Skin epidermis (tissue), 12 donors: ENCODE data around the gene TP53BP1.
"Not testable (repeated sequence)": the region's sequence is repeated elsewhere in the genome, so short reads cannot be mapped to it uniquely, and the experiment has no call there.

Source experiments
- H3K27ac ChIP-seq, 21 experiments: fragments of 200-600 bp; sonication (generic) in 11 of 21; one replicate each; pipeline ENCODE4 v1.5.0; 2020; ENCODE audit warnings: mild to moderate bottlenecking in 3 of 21, inconsistent platforms in 2 of 21, moderate library complexity in 2 of 21
- H3K4me3 ChIP-seq, 7 experiments: fragments of 200-600 bp; sonication (generic) in 2 of 7; one replicate each; pipeline ENCODE4 v1.5.0; 2020; ENCODE audit warnings: inconsistent platforms in 2 of 7, mild to moderate bottlenecking in 2 of 7, moderate library complexity in 1 of 7

TP53BP1 gene

DNA sequence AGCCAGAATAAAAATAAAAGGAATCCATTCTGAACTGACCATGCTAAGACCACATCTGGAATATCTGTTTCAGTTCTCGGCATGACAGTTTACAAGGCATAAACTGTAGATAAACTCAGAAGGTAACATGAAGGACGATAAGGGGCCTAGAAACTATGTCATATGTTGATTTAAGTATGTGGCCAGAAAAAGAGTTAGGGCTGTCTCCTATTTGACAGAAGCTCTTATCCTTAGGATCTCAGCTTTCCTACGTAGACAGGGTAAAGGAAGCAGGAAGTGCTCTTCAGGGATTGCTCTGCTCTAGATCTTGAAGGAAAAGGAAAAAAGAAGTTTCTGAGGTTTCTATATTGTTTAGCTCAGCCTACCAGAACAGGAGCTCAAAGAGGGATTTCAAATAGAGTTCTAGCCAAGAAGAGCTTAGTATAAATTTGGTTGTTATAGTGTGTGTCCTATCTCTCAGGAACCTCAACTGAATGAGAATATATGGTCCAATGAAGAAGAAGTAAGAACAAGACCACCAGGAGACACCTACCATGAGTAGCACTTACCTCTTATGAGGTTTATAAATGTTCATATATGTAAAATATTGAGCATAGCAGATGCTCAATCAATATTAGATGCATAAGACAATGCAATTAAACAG, 59.2 kb downstream of the TP53BP1 start:
- Histone ChIP-seq H3K4me3 (no peak overlapping the region), H3K27ac (no peak overlapping the region)

DNA sequence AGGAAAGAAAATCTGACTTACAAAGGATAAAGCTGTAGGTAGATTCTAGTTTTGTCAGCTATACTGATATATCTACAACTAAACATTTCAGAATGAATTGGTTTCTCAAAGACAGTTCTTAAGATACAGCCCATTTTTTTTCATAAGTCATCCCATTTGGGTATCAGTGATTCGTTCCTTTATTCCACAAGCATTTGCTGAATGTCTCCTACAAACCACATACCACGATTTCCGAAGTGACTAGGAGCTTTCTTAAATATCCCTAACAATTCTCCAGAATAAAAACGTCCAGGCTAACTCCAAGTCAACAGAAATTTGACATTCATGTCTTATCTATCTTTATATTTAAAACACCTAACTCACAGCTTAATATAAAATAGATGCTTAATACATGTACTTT, 59.8 kb downstream of the TP53BP1 start:
- H3K4me3 ChIP-seq: no peak overlapping the region
- no peak overlapping the region for H3K27ac ChIP-seq

DNA sequence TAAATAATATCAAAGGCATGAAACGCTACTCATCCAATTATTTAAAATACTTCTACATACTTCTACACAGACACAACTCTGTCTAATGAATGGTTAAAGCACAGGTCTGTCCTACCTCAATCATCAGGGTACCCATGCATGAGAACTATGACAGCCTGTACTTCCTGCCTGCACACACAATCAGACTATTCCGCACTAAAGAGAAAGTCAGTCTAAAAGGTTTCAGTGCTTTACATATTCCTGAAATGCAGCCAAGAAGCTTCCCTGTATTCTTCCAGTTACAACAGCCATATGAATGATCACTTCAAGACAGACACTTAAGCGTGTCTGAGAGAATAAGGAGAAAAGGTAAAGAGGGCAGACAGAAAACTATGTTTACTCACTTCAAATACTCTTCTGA, 63.3 kb downstream of the TP53BP1 start:
- Histone ChIP-seq H3K27ac (no peak overlapping the region), H3K4me3 (no peak overlapping the region)

DNA sequence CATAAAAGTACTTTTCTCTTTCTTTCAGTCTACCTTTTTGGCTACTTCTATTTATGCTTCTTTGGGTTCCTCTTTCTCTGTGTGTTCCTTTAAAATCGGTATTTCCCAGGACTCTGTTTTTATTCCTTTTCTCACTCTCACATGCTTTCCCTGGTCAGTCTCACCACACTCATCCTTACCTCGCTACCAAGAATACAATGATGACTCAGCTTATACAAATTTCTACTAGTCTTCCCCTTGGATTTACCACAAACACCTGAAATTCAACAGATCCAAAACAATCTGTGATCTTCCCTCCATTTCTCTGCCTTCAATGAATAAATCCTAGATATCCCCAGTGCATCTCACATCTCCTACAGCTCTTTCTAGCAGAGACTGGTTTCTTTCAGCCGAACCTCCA, 69.2 kb downstream of the TP53BP1 start:
- Histone ChIP-seq H3K27ac (no peak overlapping the region), H3K4me3 (no peak overlapping the region)

DNA sequence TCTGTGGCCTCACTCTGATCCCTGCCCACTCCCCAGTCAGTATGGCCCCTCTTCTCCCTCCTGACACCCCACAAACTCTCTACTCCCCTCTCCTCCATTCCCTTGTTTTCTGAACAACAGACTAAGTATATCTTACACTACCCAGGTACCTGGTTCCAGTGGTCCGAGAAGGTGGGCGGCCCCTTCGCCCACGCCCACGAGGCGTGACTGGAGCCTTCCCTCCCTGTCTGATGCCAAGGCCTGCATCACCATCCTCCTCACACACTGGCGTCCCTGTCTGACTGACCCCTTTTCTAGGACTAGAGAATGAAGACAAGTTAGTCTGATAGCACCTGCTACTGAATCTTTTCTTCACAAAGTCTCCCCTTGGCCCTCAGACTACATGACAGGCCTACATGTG, 72.1 kb downstream of the TP53BP1 start:
- no peak overlapping the region for H3K4me3 ChIP-seq
- H3K27ac ChIP-seq: no peak overlapping the region

DNA sequence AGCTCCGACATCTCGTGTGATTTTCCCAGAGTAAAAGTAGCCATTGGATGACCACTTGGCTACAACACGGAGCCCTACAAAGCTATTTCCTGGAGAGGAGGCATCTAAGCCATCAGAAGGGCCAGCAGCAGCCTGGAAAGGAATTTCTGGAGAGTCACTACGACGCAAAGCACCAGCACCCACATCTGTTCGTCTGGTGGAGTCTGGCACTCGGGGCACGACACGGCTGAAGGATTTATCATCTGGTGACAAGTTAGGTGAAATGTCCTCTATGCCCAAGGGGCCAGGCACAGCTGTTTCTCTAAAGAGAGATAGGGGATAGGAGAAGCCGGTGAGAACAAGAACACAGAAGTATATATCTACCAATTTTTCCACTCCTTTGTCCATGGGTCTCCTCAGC, 72.5 kb downstream of the TP53BP1 start:
- Histone ChIP-seq H3K27ac (no peak overlapping the region), H3K4me3 (no peak overlapping the region)

DNA sequence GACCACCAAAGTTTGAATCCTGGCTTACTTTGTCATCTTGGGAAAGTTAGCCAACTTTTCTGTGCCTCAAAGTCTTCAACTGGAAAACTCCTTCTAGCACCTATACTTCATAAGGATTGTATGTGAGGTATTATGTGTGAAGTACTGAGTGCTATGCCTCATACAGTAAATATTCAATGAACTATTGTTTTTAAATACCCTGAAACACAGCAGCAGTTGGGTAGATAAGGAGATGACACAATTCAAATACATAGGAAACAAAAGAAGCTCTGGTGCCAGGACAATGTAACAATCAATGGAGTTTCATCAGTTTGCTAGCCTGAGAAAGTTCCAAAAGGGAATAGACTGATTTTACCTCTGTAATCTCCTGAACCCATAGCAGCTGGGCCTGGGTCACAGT, 78.8 kb downstream of the TP53BP1 start:
- Histone ChIP-seq H3K27ac (no peak overlapping the region), H3K4me3 (no peak overlapping the region)

DNA sequence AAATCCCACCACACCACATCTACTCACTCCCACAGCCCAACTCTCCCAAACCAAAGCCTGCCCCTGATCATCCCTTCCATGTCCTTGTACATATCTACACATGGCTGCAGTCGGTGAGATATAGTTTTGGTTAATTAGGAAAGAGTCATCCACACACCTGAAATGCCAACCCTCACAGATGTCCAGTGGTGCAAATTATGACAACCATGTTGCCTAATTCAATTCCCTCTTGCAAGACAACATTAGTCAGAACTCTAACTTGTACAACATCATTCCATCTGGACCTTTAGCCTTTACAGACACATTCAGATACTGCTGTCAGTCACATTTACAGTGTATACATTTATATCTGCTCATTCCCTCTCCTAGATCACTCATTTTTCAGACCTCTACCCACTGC, 80.9 kb downstream of the TP53BP1 start:
- H3K4me3 ChIP-seq: no peak overlapping the region
- no peak overlapping the region for H3K27ac ChIP-seq

DNA sequence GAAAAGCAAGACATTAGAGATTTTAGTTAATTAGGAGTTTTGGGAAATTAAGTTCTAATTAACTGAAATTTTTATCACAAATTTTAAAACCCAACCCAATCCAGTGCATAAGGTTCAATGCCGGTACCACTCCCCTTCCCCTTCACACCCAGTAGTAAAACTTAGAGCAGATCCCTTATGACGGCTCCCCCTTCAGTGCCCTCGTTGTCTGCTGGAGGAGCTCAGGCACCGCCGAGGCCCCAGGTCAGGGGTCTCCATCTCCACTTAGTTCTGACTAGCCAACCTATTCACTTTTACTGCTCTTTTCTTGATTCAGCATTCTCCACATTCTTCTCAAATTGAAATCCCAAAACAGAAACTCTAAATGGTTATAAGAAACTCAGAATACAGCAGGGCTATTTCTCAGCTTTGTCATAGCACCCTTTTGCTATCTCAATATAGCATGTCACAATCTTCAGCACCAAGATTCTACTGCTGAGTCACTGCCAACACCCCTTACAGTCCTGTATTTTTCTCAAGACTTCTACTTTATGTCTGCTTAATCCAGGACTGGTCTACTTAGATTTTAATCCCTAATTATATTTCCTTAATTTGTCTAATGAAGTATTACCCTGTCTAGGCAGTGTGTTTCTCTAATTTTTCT, 82.3 kb downstream of the TP53BP1 start:
- H3K4me3 ChIP-seq: no peak overlapping the region
- H3K27ac ChIP-seq: no peak overlapping the region

DNA sequence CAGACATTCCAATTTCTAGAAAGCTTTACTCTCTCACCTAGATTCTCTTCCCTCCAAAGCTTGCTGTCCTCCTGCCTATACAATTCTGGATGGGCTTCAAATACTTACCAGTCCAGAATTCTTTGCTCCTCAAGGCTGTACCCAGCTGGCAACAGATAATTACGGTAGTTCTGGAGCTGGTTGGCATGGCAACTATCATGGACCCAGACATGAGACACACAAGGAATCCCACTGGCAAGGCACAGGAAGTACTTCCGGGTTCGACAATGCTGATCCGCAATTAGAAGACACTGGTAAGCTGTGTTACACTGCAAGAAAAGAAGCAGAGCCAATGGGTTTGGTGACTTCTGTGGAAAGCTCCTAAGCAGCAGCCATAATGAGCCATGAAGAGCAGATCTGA, 84.2 kb downstream of the TP53BP1 start:
- Histone ChIP-seq H3K27ac (no peak overlapping the region), H3K4me3 (no peak overlapping the region)

DNA sequence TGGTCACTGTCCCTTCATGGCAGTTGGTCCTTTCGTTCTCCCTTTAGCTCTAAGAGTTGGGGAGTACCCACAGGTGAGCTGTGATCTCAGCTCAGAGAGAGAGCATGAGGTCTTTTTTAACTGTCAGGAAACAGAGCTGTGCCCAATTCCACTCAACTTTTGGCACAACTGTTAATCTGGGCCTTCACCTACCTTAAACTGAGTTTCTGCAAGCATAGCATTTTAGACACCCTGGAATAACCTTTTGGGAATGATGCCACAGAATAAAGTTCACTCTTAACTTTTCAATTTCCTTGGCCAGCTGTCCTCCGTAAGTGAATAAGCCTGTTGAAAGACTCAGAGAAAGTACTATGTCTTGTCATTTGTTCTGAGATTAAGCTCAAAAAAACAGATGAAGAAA, 86.1 kb downstream of the TP53BP1 start:
- Histone ChIP-seq H3K27ac (no peak overlapping the region), H3K4me3 (no peak overlapping the region)

DNA sequence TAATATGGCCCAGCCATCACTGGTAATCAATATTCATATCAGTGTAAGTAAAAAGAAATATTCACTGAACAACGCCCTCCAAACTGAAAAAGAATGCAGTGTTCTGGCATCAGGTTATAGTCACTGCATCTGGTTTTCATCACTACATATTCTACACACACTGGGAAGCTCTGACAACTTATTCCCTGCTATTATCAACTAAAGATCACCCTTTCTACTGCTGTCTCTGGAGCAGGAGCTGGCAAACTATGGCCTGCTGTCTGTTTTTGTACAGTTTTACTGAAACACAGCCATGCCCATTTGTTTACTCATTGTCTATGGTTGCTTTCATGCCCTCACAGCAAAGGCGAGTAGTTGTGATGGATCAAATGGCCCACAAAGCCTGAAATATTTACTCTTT, 86.8 kb downstream of the TP53BP1 start:
- no peak overlapping the region for H3K4me3 ChIP-seq
- H3K27ac ChIP-seq: no peak overlapping the region

DNA sequence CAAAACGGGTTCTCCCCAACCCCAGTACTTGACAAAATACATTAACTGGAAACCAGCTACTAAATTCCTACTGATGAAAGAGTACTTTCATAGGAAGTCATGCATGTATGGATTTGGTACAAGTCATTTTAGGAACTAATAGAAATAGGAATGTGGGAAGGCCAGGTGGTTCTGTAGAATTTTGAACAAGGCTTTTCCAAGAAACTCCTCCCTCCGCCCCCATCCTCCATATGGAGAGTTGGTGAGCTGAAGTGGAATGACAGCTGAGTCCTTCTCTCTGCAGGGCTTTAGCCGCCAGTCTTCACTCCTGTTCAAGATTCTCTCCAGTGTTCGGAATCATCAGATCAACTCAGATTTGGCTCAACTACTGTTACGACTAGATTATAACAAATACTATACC, 88.8 kb downstream of the TP53BP1 start:
- Histone ChIP-seq H3K27ac (no peak overlapping the region), H3K4me3 (no peak overlapping the region)

DNA sequence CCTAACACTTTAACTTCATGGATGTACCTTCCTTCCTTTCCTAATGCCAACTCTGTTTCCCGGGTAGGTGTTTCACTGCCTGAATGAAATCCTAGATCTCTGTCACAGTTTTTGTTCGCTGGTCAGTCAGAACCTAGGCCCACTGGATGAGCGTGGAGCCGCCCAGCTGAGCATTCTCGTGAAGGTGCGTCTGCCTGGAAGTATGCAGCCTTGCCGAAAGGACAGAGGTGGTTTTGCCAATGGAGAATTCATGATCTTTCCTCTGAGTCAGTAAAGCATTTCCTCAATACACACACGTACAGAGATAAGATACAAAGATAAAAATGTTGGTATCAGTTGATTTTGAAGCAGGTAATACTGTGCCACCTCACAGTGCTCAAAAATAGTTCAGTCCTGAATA, 89.3 kb downstream of the TP53BP1 start:
- Histone ChIP-seq H3K4me3 (no peak overlapping the region), H3K27ac (no peak overlapping the region)

DNA sequence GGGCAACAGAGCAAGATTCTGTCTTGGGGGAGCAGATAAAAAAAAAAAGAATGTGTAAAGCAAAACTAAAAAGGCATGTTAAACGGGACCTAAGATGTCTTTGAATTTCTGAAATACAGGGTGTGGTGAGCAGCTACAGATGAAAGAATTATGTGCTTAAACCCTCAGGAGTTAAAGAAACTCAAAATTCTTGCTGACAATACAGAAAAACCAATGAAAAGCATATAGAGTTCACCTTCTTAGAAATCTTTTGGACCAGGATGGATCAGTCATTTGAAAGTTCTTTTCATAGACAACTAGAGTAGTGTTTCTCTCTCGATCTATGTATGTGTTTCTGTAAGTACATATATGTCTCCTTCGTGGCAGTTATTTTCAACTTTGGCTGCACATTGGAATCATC, 90.7 kb downstream of the TP53BP1 start:
- Histone ChIP-seq H3K4me3 (no peak overlapping the region), H3K27ac (no peak overlapping the region)

DNA sequence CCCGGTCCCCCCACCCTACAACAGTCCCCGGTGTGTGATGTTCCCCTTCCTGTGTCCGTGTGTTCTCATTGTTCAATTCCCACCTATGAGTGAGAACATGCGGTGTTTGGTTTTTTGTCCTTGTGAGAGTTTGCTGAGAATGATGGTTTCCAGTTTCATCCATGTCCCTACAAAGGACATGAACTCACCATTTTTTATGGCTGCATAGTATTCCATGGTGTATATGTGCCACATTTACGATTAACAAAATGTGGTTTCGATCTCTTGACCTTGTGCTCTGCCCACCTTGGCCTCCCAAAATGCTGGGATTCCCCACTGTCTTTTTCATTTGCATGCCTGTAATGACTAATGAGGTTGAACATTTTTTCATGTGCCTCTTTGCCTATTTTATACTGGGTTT, 99.4 kb downstream of the TP53BP1 start:
- H3K27ac ChIP-seq, H3K4me3 ChIP-seq: not testable (repeated sequence)

DNA sequence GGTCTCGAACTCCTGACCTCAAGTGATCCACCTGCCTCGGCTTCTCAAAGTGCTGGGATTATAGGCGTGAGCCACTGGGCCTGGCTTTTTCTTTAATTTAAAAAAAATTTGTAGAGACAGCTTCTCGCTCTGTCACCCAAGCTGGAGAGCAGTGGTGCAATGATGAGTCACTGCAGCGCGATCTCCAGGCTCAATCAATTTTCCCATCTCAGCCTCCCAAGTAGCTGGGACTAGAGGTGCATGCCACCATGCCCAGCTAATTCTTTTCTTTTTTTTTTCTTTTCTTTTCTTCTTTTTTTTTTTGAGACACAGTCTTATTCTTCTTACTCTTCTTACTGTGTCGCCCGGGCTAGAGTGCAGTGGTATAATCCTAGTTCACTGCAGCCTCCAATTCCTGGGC, 102.2 kb downstream of the TP53BP1 start:
- H3K27ac ChIP-seq: no peak overlapping the region
- H3K4me3 ChIP-seq: no peak overlapping the region

DNA sequence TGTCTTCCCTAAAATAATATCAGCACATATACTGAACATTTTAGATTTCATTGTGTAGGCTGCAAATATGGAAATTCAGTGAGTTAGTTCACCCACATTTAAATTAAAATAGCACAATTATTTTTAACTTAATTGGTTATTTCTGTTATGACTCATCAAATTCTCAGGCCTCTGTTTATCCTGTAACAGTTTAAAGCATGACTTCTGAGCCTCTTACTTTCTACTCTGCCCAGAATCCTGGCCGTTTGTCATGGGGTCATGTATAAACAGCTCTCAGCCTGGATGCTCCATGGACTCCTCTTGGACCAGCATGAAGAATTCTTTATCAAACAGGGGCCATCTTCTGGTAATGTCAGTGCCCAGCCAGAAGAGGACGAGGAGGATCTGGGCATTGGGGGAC, 109.9 kb downstream of the TP53BP1 start:
- Histone ChIP-seq H3K27ac (no peak overlapping the region), H3K4me3 (no peak overlapping the region)

DNA sequence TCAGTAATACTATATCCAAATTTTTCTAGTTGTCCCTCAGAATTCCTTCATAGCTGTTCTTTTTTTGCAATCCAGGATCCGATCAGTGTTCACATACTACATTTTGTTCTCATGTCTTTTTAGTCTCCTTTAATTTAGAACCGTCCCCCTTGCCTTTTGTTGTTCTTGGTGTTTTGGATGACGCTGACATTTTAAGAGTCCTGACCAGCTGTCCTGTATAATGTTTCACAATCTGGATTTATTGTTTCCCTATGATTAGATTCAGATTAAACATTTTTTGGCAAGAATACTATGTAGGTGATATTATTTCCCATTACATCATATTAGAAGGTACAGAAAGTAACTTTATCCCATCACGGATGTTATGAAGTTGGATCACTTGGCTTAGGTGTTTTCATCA, 110.6 kb downstream of the TP53BP1 start:
- Histone ChIP-seq H3K27ac (no peak overlapping the region), H3K4me3 (no peak overlapping the region)

DNA sequence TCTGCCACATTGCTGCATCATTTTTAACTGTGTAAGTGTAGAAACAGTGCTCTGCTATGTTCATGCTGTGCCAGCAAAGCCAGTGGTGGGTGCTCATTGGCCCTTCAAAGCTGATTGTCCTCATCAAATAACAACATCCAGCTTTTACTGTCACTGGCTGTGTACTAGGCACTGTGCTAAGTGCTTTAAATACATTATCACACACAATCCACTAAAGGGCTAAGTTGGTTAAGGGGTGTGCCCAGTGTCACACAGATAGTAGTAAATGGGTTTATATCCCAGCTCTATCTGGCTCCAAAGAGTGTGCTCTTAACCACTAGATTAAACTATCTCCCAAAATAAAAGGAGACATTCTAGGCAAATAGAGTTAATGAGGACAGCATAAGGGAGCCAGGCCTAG, 114.4 kb downstream of the TP53BP1 start:
- no peak overlapping the region for H3K27ac ChIP-seq
- H3K4me3 ChIP-seq: no peak overlapping the region

DNA sequence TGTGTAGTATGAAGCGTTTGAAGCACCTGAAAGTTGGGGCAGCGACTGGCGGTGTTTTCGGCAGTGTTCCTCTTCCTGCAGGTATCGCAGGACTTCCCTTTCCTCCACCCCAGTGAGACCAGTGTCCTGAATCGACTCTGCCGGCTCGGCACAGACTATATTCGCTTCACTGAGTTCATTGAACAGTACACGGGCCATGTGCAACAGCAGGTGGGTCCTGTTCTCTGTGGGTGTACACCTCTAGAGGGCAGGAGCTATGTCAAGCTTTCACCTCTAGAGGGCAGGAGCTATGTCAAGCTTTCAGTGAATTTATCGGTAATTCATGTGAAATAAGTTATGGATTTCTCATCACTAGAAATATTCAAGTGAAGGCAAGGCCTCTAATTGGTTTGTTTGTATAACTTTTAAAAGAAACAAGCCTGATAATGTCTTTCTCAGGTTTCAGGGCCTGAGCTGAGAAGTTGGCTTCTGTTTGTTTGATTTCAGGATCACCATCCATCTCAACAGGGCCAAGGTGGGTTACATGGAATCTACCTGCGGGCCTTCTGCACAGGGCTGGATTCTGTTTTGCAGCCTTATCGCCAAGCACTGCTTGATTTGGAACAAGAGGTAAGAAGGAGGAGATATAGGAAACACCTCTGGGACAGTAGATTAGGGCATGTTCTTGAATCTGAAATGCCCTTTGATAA, 116.8 kb downstream of the TP53BP1 start:
- Histone ChIP-seq H3K4me3 (no peak overlapping the region), H3K27ac (no peak overlapping the region)
